Hepatocyte (in vitro differentiated cells): ENCODE results near the gene OAF. TPM values are rescaled to one million over a fixed set of nuclear protein-coding genes. Genes with fewer than 3 reads are reported as not detected.
A peak's percentile ranks its signal among the peaks of the same experiment; 100 is the strongest.

Source experiments
- DNase-seq: peaks from one replicate; pipeline ENCODE4 v3.0.0-alpha.2; 2016; ENCODE audit warnings: low spot score
- H2AFZ ChIP-seq: fragments of 200-600 bp; sonication (generic); 2 replicates; pipeline ENCODE4 v1.6.0; 2016; ENCODE audit warnings: antibody characterized with exemption, mild to moderate bottlenecking
- H3K27ac ChIP-seq: fragments of 200-600 bp; sonication (generic); 2 replicates; pipeline ENCODE4 v1.5.1; 2016; ENCODE audit warnings: mild to moderate bottlenecking
- H3K27me3 ChIP-seq: fragments of 200-600 bp; sonication (generic); 2 replicates; pipeline ENCODE4 v1.6.1; 2016
- H3K36me3 ChIP-seq: fragments of 200-600 bp; sonication (generic); replicated peaks from 2 replicates; pipeline ENCODE4 v1.5.1; 2016; ENCODE audit warnings: low read depth; ENCODE audit not compliant: insufficient read depth
- H3K4me1 ChIP-seq: fragments of 200-600 bp; sonication (generic); 2 replicates; pipeline ENCODE4 v1.5.1; 2016; ENCODE audit warnings: mild to moderate bottlenecking, moderate library complexity; ENCODE audit not compliant: insufficient read depth
- H3K4me2 ChIP-seq: fragments of 200-600 bp; sonication (generic); 2 replicates; pipeline ENCODE4 v1.6.0; 2016
- H3K4me3 ChIP-seq: fragments of 200-600 bp; sonication (generic); 2 replicates; pipeline ENCODE4 v1.5.1; 2016; ENCODE audit warnings: mild to moderate bottlenecking
- H3K79me2 ChIP-seq: fragments of 200-600 bp; sonication (generic); 2 replicates; pipeline ENCODE4 v1.6.0; 2017; ENCODE audit warnings: mild to moderate bottlenecking
- H3K9me2 ChIP-seq: fragments of 200-600 bp; sonication (generic); replicated peaks from 2 replicates; pipeline ENCODE4 v1.6.0; 2017; ENCODE audit warnings: mild to moderate bottlenecking; ENCODE audit not compliant: insufficient read depth
- H3K9me3 ChIP-seq: fragments of 200-600 bp; sonication (generic); 2 replicates; pipeline ENCODE4 v1.5.1; 2016; ENCODE audit warnings: low read depth, mild to moderate bottlenecking
- H4K20me1 ChIP-seq: fragments of 200-600 bp; sonication (generic); 2 replicates; pipeline ENCODE4 v1.6.0; 2016; ENCODE audit warnings: mild to moderate bottlenecking; ENCODE audit not compliant: insufficient read depth, poor library complexity, severe bottlenecking
- CTCF ChIP-seq: fragments of 200-600 bp; sonication (generic); IDR thresholded peaks from 2 replicates; pipeline ENCODE4 v1.5.1; 2016; ENCODE audit warnings: antibody characterized with exemption, mild to moderate bottlenecking; ENCODE audit not compliant: poor library complexity
- EZH2 ChIP-seq: fragments of 200-600 bp; sonication (generic); IDR thresholded peaks from 2 replicates; pipeline ENCODE4 v1.6.1; 2016; ENCODE audit warnings: antibody characterized with exemption, mild to moderate bottlenecking, borderline replicate concordance
- EZH2phosphoT487 ChIP-seq: fragments of 200-600 bp; sonication (generic); IDR thresholded peaks from one replicate; pipeline ENCODE4 v1.6.1; 2018; ENCODE audit warnings: antibody characterized with exemption, mild to moderate bottlenecking, low read depth, moderate library complexity; ENCODE audit not compliant: unreplicated experiment, severe bottlenecking
- WGBS: methylation state at CpG from one replicate; pipeline ENCODE4 v1.1.6; 2016; ENCODE audit warnings: low lambda C conversion rate; ENCODE audit errors: missing lambda C conversion rate; 5-methylcytosine and 5-hydroxymethylcytosine counted together
- polyA plus RNA-seq: library from polyadenylated mRNA; unstranded; fragments of >200 nt; fragmentation: Nextera tagmentation; extraction: Ambion mirVana; gene quantifications from 2 replicates; pipeline ENCODE4 v1.2.1, GENCODE V29; 2016
- total RNA-seq: library from RNA; depleted of rRNA; stranded (reverse); fragments of >200 nt; gene quantifications from 2 replicates; pipeline ENCODE4 v1.2.3, GENCODE V29; 2014

The OAF gene
- total and polyA plus RNA-seq, 2 experiments from 2014 or later, result 63.9 to 102 TPM

DNA sequence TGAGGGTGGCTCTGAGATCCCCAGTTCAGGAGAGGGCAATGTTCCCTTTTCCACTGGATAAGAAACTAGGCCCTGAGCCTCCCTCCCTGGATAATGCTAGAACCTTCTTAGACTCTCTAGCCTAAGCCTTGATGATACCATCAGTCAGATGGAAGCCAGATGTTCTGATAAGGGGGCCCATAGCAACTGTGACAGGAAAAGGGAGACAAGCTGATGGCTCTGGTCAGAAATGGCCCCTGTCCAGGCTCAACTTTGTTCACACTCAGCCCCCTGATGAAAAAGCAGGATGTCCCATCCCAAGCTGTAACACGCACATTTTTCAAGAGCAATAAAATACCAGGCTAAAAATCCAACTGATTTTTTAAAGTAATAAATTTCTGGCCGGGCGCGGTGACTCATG, 7.2 kb upstream of the OAF start:
- H3K36me3 ChIP-seq, result no peaks in the 10 kb centered on the region
- 56% methylated on average over 4 of the region's 4 CpGs for WGBS
- DNase-seq, result no peak
- no peak overlapping the region for H2AFZ ChIP-seq
- H3K4me1 ChIP-seq, result peaks cover 20% of the 10 kb centered on the region
- peak overlapping the region; percentile 36 for H3K27ac ChIP-seq
- H3K79me2 ChIP-seq, result no peaks in the 10 kb centered on the region
- no peaks in the 10 kb centered on the region for H4K20me1 ChIP-seq
- no peaks in the 10 kb centered on the region for H3K9me2 ChIP-seq
- no peak overlapping the region for H3K4me3 ChIP-seq
- no peak for TF ChIP-seq EZH2phosphoT487
- no peak for TF ChIP-seq CTCF
- TF ChIP-seq EZH2, result no peak
- no peaks in the 10 kb centered on the region for H3K9me3 ChIP-seq
- H3K27me3 ChIP-seq, result no peaks in the 10 kb centered on the region
- no peak overlapping the region for H3K4me2 ChIP-seq

GRCh38 chr11:120205596-120206161, 5.2 kb upstream of the OAF start:
- H3K9me2 ChIP-seq, result no peaks in the 10 kb centered on the region
- TF ChIP-seq EZH2phosphoT487, result no peak
- TF ChIP-seq CTCF, result no peak
- no peak for TF ChIP-seq EZH2
- H3K27ac ChIP-seq, result no peak overlapping the region
- no peak overlapping the region for H3K4me3 ChIP-seq
- DNase-seq, result no peak
- no peak overlapping the region for H3K4me2 ChIP-seq
- no peaks in the 10 kb centered on the region for H4K20me1 ChIP-seq
- peaks cover 3% of the 10 kb centered on the region for H3K79me2 ChIP-seq
- no peaks in the 10 kb centered on the region for H3K27me3 ChIP-seq
- H2AFZ ChIP-seq, result no peak overlapping the region
- WGBS, result 90% methylated on average over 7 of the region's 7 CpGs
- no peaks in the 10 kb centered on the region for H3K36me3 ChIP-seq
- H3K4me1 ChIP-seq, result peaks cover 34% of the 10 kb centered on the region
- no peaks in the 10 kb centered on the region for H3K9me3 ChIP-seq

DNA sequence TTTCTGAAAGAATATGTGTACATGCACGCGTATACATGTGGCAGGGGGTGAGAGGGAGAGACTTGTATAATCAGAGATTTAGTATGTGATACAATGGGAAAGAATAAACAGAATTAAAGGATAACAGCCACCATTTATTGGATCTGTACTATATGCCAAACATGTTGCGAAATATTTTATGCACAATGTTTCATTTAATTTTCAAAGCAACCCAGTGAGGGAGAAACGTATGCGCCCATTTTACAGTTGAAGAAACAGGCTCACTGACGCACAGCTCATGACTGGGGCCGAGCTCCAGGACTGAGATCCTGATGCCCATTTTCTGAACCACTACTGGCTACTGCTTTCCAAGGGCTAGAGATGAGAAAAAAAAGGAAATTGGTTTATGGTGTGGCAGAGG, 3.3 kb upstream of the OAF start:
- H3K9me3 ChIP-seq, result no peaks in the 10 kb centered on the region
- no peak for TF ChIP-seq CTCF
- no peak for TF ChIP-seq EZH2
- no peak for TF ChIP-seq EZH2phosphoT487
- no peak overlapping the region for H3K4me3 ChIP-seq
- no peaks in the 10 kb centered on the region for H4K20me1 ChIP-seq
- H3K9me2 ChIP-seq, result no peaks in the 10 kb centered on the region
- no peak for DNase-seq
- H3K4me1 ChIP-seq, result peaks cover 29% of the 10 kb centered on the region
- WGBS, result 84% methylated on average over 7 of the region's 7 CpGs
- peak overlapping the region; percentile 96 for H3K27ac ChIP-seq
- peaks cover 16% of the 10 kb centered on the region for H3K79me2 ChIP-seq
- no peaks in the 10 kb centered on the region for H3K27me3 ChIP-seq
- H2AFZ ChIP-seq, result no peak overlapping the region
- no peaks in the 10 kb centered on the region for H3K36me3 ChIP-seq
- peak overlapping the region; percentile 13 for H3K4me2 ChIP-seq
